AG04449 (cell line): ENCODE data around the gene FAM3A.

Experiments
- CTCF ChIA-PET: fragments of 350-600 bp; formaldehyde crosslinking; extraction: SDS; loops from one replicate; lab custom pipeline; 2021; ENCODE audit warnings: antibody characterized with exemption; lab: Yijun Ruan, JAX
- POLR2A ChIA-PET: fragments of 400-600, 350-600 bp; formaldehyde crosslinking; extraction: SDS; loops from one replicate; lab custom pipeline; 2020; ENCODE audit warnings: antibody characterized with exemption, inconsistent platforms; lab: Yijun Ruan, JAX
- DNase-seq: peaks from one replicate; pipeline ENCODE4 v3.0.0-alpha.2; 2010; ENCODE audit warnings: low read depth, low spot score
- H3K4me3 ChIP-seq: 2 replicates; pipeline ENCODE4 v1.5.1; 2011; ENCODE audit warnings: low read depth, mild to moderate bottlenecking, control low read depth, low read length
- TF ChIP-seq, protein P1 (sequence below): IDR thresholded peaks from one replicate; pipeline ENCODE4 v1.5.1; 2011; ENCODE audit warnings: mild to moderate bottlenecking, moderate library complexity, low read length, control low read depth, inconsistent platforms; ENCODE audit not compliant: insufficient read depth; ENCODE audit errors: missing control alignments

The FAM3A gene

DNA sequence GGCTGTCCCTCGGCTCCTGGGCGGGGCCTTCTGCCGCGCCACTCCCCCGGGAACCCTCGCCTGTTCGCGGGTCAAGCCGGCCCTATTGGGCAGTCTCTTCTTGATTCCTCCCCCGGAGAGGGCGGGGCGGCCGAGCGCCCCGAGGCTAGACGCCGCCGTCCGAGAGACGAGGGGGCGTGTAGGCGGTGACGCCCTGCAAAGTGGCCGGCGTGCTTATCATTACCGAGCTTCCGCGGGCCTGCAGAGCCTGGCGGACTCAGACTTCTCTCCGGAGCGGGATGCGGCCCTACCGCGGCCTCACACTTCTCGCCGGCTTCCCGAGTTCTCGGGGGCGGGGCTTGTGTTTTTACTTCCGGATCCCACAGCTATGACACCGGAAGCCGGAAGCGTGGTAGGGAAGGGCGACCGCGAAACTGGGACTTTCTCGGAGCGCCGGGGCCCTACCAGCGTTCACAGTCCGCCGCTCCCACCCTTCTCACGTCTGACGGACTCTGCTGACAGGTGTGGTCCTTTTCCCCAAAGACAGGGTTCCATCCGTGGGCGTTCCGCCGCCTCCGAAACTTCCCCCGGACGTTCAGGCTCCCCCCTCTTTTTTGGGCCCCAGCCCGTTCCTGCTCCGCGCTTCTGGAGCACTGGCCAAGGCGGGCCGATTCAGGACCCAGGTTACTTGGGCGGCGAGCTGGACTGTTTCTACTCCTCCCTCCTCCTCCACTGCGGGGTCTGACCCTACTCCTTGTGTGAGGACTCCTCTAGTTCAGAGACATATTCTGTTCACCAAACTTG lies 31.4 kb upstream of the FAM3A start, which contains the start of gene IKBKG:
IKBKG (plus strand) TSS at position 376 of the 783 bp plus-strand sequence. CDS start 4,383 bp downstream, outside the sequence.
- H3K4me3 ChIP-seq, result peak within 1 kb of the TSS; percentile 70
- POLR2A ChIA-PET, result interaction anchor here (0.9 kb wide), 1 partner anchor 150 kb away, joined by 4 read pairs; the partner anchor contains the start of gene RPL10
- CTCF ChIA-PET, result no interaction called here

DNA sequence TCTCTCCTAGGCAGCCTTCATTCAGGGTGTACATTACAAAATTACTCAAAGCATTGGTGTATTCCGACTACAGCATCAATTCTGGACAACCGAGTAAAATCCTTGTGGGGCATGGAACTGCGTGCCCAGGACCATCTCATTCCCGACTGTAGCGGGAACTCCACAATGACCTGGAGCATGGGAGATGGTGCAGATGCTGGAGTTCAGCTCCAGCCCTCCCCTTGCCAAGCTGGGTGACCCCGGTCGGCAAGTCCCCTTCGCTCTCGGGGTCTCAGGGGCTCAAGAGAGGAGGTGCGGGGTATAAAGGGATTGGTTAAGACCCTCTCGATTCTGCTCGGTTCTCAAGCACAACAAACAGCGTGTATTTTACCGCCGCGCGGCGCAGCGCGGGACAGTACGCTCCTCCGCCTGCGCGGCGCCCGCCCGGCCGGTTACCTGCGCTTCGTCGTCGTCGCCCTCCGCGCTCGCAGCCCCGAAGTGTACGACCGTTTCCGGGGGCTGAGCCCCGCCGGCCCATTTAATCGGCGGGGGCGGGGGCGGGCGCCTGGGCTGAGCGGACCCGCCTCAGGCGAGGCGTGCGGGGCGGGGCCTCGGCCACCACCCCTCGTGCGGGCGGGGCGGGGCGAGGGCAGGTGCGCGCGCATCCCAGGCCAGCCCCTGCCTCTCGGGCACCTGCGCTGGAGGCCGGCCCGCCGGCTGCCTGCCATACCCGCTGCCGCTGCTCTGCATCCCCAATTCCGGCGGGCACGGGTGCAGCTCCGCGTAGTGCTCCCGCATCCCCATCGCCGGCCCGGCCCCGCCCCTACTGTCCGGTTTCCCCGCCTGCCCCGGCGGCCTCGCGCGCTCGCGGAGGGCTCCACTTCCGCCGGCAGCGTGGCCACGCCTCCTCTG lies 30.6 kb upstream of the FAM3A start, which contains the start of gene G6PD:
G6PD (minus strand) TSS at position 493 of the 891 bp plus-strand sequence. CDS start 691 bp downstream, outside the sequence.
- ChIA-PET POLR2A (interaction anchor here (0.6 to 0.9 kb wide), 2 partner anchors 126 to 149 kb away, joined by 4 read pairs; partner anchors contain the start of gene RPL10), CTCF (no interaction called here)
- peak within 1 kb of the TSS; percentile 70 for H3K4me3 ChIP-seq
- DNase-seq, result no peak
- TF ChIP-seq, protein P1, sequence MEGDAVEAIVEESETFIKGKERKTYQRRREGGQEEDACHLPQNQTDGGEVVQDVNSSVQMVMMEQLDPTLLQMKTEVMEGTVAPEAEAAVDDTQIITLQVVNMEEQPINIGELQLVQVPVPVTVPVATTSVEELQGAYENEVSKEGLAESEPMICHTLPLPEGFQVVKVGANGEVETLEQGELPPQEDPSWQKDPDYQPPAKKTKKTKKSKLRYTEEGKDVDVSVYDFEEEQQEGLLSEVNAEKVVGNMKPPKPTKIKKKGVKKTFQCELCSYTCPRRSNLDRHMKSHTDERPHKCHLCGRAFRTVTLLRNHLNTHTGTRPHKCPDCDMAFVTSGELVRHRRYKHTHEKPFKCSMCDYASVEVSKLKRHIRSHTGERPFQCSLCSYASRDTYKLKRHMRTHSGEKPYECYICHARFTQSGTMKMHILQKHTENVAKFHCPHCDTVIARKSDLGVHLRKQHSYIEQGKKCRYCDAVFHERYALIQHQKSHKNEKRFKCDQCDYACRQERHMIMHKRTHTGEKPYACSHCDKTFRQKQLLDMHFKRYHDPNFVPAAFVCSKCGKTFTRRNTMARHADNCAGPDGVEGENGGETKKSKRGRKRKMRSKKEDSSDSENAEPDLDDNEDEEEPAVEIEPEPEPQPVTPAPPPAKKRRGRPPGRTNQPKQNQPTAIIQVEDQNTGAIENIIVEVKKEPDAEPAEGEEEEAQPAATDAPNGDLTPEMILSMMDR, result no peak

More for the DNA sequence above, 31.4 kb upstream of the FAM3A start, which contains the start of gene IKBKG:
- DNase-seq, result peak; percentile 36
- TF ChIP-seq, protein P1, result no peak

DNA sequence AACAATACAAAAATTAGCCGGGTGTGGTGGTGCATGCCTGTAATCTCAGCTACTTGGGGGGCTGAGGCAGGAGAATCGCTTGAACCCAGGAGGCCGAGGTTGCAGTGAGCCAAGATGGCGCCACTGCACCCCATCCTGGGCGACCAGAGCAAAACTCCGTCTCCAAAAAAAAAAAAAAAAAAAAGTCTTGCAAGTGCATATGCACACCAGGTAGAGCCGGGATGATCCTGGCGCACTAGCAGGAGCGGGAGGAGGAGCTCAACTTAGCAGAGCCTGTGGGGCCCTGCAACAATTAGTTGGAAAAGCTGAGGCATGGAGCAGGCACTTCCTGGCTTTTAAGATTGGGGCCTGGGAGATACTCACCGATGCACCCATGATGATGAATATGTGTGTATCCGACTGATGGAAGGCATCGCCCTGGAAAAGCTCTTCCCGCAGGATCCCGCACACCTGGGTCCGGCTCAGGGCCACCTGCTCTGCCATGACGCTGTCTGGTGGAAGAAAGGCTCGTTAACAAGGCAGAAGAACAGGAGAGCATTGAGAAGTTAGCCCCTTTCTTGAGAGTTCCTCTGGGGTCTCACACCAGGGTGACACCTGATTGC lies 29.7 kb upstream of the FAM3A start:
- POLR2A ChIA-PET, result interaction anchor here (0.6 kb wide), 1 partner anchor 125 kb away, joined by 4 read pairs; no protein-coding TSS in a partner anchor
- DNase-seq, result no peak
- CTCF ChIA-PET, result no interaction called here
- H3K4me3 ChIP-seq, result peak overlapping the region; percentile 68
- TF ChIP-seq, protein P1, result no peak

DNA sequence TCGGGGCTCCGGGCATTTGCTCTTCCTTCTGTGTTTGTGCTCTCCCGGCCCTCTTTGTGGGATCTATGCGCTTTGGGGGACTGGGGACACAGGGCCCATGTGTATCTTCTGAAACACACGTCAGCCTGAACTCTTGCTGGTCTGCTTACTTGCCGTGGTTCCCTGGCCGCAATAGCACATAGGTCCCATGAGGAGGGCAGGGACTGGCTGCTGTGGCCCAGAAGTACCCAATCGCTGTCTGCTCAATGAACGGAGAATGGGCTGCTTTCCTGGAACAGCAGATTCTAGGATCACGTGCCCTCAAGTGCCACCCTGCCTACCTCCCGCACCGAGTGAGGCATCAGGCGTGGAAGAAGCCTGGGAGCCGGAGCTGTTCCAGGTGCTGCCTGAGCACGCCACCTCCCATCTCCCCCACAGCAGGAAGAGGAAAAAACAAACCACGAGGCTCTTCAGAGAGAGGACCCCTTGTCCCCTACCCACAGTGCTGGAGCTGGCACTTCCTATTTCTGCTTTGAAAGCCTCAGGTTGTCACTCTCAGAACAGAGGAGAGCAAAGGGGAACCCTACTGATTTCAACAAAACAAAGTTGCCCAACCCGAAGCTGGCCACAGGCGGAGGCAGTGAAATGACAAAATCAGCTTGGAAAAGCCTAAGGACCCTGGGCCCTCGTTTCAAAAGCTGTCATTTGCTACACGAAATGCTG lies 26.8 kb upstream of the FAM3A start:
- DNase-seq, result no peak
- POLR2A ChIA-PET, result interaction anchor here (0.7 to 1.5 kb wide), 3 partner anchors 16 to 172 kb away, joined by 3 to 4 read pairs (median 3); no protein-coding TSS in a partner anchor
- TF ChIP-seq, protein P1, result no peak
- CTCF ChIA-PET, result interaction anchor here (1.1 to 1.5 kb wide), 2 partner anchors 9 to 16 kb away, joined by 3 to 5 read pairs; no protein-coding TSS in a partner anchor
- H3K4me3 ChIP-seq, result no peak overlapping the region

DNA sequence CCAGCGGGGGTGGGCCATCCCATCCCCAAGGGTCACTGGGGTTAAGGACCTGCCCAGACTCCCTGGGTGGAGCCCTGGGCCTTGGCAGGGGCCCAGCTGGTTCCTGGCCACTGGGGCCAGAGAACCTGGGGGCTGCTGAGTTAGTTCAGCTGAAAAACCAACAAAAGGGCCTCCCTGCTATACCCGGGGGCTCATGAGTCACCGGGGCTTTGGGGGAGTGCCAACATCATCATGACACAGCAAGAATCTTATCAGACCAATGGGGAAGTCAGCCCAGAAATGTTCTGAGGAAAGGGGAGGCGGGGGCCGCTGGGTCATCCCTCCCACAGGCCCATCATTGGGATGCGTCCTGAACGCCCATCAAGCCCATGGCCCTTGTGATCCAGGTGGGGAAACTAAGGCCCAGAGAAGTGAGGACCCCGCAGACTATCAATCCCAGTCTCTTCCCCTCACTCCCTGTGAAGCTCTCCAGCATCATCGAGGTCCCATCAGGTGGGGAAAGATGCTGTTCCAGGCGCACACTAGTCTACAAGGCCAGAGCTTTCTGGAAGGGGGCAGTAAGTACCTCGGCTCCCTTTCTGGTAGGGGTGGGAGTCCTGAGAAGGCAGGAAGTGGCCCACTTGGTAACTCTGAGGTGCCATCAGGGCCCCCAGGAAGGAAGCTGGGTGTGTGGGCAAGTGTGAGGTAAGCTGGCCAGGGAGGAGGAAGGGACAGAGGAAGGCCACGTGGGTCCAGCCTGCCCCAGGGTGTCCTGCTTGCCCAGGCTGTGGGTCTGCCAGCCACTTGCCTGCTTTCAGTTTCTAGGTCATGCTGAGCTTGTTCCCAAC lies 26.1 kb upstream of the FAM3A start:
- peak; percentile 72 for DNase-seq
- TF ChIP-seq, protein P1, result no peak
- H3K4me3 ChIP-seq, result no peak overlapping the region
- ChIA-PET POLR2A (interaction anchor here (0.5 to 1.5 kb wide), 4 partner anchors 15 to 185 kb away, joined by 3 to 4 read pairs (median 3); no protein-coding TSS in a partner anchor), CTCF (interaction anchor here (1.1 to 1.6 kb wide), 5 partner anchors 8 to 54 kb away, joined by 3 to 11 read pairs (median 4); no protein-coding TSS in a partner anchor)
